Activated T-helper 9 cell treated with anti-CD3 and anti-CD28 coated beads, Interleukin-2, amount 50 U/mL, for 16 hours (primary cell): ENCODE data around the gene PPARD.
"Not testable (repeated sequence)": the region's sequence is repeated elsewhere in the genome, so short reads cannot be mapped to it uniquely, and the experiment has no call there.

ENCODE experiments used
- DNase-seq: peaks from one replicate; pipeline ENCODE4 v3.0.0-alpha.2; 2020; ENCODE audit warnings: low read depth

PPARD gene

GRCh38 chr6:35406711-35407485 is 64.5 kb downstream of the PPARD start:
- no peak for DNase-seq

GRCh38 chr6:35409245-35409644 is 66.9 kb downstream of the PPARD start:
- no peak for DNase-seq

- no peak for DNase-seq
Observed at GRCh38 chr6:35410131-35410530, 67.8 kb downstream of the PPARD start.

GRCh38 chr6:35411066-35411465 is 68.7 kb downstream of the PPARD start:
- no peak for DNase-seq

- no peak for DNase-seq
Observed at GRCh38 chr6:35412102-35412501, 69.7 kb downstream of the PPARD start.

GRCh38 chr6:35413911-35414310 is 71.6 kb downstream of the PPARD start:
- no peak for DNase-seq

GRCh38 chr6:35415065-35415891 is 72.9 kb downstream of the PPARD start:
- no peak for DNase-seq

- no peak for DNase-seq
Observed at GRCh38 chr6:35417979-35418661, 75.8 kb downstream of the PPARD start.

- DNase-seq: no peak
Observed at GRCh38 chr6:35419417-35419816, 77.1 kb downstream of the PPARD start.

- DNase-seq: no peak
Observed at GRCh38 chr6:35419961-35420360, 77.6 kb downstream of the PPARD start.

GRCh38 chr6:35425284-35425683 is 82.9 kb downstream of the PPARD start:
- DNase-seq: no peak

- DNase-seq: no peak
Observed at GRCh38 chr6:35426074-35426473, 83.7 kb downstream of the PPARD start.

- DNase-seq: no peak
Observed at GRCh38 chr6:35427435-35427834, 85.1 kb downstream of the PPARD start.

GRCh38 chr6:35427851-35428321 is 85.5 kb downstream of the PPARD start:
- DNase-seq: no peak

- DNase-seq: no peak
Observed at GRCh38 chr6:35428421-35429149, 86.2 kb downstream of the PPARD start.

GRCh38 chr6:35429463-35429862 is 87.1 kb downstream of the PPARD start:
- DNase-seq: no peak

GRCh38 chr6:35432291-35432690 is 89.9 kb downstream of the PPARD start:
- DNase-seq: no peak

GRCh38 chr6:35432702-35433101 is 90.3 kb downstream of the PPARD start:
- not testable (repeated sequence) for DNase-seq

GRCh38 chr6:35435074-35435837 is 92.9 kb downstream of the PPARD start:
- DNase-seq: no peak

GRCh38 chr6:35436071-35436857 is 93.9 kb downstream of the PPARD start:
- DNase-seq: no peak
